ENCODE data around the gene MED29.

The MED29 gene

DNA sequence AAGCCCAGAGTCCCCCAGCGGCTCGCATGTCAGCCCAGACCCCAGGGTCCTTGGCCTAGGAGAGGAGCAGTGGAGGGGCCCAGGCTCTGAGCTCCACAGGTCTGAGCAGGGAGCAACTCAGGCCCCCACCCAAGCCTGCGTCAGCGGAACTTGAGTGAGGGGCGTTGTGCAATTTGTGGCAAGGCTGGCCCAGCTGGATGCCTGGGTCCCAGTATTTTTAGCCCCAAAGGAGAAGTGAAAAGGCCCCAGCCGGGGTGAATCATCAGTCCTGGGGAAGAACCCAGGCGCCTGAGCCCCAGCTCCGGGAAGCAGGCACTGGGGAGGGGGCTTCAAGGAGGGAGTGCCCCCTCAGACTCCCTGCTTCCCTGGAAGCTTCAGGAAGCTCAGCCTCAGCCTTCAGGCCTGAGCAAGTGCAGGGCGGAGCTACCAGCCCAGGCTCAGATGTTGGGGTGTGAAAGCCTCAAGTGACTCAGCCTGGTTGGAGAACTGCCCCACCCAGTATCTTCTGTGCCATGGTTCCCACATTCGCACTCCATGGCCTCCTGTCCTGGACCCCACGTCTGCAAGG lies 7.2 kb downstream of the MED29 start:
- DNase-seq (ENCODE audit: low spot score), result peak; percentile 82

DNA sequence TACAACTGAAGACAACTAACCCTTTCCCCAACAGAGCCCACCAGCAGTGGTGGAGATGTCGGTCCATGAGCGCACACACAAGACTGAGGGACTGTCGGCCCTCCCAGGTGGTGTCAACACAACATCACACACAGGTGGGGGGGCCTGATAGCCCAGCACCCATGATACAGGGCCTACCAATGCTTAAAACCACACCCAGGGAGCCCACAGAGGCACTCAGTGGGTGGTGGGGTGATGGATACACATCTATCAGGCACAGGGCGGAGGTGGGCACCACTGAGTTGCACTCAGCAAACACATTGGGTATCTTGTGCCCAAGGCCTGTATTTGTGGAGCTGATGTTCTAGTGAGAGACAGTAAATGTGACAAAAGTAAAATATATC lies 8.5 kb downstream of the MED29 start:
- no peak for DNase-seq (ENCODE audit: low spot score)

DNA sequence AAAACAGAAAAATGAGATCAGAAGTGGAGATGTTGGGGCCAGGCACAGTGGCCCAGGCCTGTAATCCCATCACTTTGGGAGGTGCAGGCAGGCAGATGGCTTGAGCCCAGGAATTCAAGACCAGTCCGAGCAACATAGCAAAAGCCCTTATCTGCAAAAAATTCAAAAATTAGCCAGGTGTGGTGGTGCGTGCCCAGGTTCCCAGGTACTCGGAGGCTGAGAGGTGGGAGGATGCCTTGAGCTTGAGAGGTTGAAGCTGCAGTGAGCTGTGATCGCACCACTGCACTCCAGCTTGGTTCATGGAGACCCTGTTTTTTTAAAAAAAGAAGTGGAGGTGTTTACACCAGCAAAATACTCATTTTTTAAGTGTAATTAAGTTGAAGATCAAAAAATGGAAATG lies 8.9 kb downstream of the MED29 start:
- DNase-seq (ENCODE audit: low spot score), result no peak

DNA sequence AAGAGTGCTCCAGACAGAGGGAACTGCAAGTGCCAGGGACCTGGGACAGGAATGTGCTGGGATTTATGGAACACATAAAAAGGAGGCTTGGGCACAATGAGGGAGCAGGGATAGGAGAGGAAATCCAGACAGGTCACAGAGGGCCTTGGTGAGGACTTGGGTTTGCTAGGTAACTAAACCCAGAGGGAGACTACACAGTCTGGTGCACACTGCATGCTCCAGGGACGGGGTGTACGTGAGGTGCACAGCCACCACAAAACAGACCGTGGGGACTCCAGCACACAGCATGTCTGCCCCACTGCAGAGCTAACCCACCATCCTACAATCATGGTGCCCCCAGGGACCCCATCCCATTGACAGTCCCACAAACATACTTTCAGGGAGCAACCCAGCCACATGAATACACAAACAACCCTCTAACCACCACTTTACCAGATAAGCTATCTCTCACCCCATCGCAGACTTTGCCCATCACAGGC lies 9.9 kb downstream of the MED29 start:
- DNase-seq (ENCODE audit: low spot score), result no peak

DNA sequence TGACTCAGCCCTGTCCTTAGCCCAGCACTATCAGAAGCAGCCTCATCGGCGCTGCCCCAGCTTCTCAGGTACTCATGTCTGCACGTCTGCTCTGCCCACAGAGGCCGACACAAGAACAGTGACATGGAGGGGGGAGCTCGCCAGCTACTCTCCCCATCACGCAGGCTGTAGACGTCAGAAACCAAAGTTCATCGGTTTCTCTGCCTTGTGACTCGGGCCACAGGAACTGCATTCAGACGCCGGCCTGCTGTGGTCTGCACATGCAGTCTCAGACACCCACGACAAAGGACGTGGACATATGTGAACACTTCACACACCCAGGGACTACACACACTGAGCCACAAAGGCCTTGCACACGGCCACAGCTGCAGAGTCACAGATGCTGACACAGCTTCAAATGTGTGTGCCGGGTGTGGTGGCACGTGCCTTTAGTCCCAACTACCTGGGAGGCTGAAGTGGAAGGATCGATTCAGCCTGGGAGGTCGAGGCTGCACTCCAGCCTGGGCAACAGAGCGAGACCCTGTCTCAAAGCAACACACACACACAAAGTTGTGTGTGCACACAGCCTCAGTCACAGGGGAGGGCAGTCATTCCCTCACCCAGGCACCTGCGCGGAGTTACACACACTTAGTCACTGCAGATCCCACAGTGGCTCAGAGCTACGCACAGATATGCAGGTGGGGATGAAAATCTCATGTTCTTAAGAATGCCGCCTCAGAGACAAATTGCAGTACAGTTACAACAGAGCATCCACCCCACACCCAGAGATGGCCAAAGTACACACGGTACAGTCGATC lies 10.6 kb downstream of the MED29 start:
- DNase-seq (ENCODE audit: low spot score), result peak; percentile 98

DNA sequence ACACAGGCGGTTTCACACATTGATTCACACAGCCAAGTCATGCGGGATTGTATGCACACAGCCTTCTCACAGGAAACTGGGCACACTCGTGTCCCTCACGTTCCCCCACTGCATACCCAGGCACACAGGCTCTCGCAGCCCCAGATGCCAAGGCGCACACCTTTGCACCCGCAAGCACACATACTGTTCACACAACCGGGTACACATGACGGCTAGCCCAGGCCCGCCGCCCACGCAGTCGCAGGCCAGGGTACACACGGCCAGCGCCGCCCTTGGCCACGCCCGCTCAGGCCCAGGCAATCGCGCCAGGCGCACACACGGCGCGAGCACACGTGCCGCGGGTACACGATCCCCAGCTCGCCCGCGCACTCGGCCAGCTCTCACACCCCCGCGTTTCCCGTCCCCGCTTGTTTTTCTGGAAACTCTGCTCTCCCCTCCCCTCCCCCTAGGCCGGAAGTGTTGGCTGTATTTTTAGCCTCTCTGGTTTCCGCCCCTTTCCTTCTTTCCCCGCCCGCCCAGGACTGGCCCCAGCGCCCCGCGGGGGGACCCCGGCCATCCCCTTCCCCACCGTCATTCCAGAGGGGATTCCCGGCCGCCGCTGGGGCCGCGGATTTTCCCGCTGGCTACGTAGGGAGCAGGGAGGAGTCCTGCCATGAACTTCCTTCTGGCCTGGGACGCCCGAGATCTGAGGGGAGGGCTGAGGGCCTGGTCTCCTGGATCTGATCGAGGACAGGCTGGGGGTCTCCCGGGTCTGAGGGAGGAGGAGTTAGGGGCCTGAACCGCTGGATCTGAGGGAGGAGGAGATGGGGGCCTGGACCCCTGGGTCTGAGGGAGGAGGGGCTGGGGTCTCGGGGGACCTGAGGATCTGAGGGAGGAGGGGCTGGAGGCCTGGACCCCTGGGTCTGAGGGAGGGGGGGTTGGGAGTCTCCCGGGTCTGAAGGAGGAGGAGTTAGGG lies 11.4 kb downstream of the MED29 start:
- DNase-seq (ENCODE audit: low spot score), result peak; percentile 91

DNA sequence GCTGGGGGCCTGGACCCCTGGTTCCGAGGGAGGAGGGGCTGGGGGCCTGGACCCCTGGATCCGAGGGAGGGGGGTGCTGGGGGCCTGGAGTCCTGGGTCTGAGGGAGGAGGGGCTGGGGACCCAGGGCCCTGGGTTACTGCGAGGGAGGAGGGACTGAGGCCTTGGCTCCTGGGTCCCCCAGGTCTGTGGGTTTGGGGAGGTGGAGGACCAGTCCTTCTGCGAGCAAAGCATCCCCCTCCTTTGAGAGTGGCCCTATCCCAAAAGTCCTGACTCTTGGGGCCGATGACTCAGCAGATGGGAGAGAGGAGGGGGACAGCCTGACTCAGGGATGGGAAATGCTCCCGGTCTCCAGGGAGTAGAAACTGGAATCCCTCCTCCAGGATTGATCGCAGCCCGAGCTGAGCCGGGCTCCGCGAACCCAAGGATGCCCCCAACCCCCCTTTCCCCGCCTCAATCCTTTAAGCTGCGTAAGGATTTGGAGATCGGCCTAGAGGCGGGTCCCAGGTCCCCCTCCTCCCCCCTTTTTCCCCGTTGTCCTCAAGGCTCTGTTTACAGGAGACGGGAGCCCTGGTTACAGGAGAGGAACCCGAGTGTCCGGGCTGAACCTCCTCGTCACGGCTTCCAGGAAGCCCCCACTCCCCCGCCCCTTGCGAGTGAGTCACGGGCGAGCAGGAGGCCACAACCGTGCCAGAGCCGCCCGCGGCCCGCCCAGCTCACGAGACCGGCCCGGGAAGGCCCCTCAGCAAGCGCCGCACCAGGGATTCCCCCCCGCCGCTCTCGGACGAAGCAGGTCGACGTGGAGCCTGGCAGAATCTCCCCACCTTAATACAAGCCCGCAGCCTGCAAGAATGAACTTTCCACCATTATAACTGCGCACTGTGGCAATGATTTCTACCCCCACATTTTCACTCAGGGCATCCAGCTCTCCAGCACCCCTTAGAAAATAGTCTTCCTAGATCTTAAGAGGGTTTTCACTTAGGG lies 12.4 kb downstream of the MED29 start:
- DNase-seq (ENCODE audit: low spot score), result peak; percentile 95

DNA sequence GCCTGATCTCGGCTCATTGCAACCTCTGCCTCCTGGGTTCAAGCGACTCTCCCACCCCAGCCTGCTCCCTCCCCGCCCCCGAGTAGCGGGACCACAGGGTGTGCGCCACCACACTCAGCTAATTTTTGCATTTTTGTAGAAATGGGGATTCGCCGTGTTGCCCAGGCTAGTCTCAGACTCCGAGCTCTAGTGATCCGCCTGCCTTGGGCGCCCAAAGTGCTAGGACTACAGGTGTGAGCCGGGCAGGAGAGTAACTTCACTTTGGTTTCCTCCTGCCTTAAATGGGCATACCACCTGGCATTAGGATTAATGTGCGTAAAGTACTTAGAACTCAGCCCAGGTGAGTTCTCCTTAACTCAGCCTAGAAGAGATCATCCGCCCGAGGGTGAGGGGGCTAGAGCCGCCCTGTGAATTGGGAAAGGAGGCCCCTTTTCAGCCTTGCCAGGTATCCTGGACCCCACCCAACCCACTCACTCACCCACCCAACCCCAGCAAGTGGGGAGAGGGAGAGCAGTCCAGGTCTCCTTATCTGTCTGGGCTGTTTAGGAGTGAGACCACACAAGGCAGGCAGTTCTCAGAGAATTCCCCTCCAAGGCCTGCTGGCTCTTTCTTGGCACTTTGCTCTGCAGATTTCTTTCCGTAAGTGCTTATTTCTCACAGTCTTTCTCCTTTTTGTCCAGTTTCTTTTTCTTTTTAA lies 14.2 kb downstream of the MED29 start:
- DNase-seq (ENCODE audit: low spot score), result no peak

DNA sequence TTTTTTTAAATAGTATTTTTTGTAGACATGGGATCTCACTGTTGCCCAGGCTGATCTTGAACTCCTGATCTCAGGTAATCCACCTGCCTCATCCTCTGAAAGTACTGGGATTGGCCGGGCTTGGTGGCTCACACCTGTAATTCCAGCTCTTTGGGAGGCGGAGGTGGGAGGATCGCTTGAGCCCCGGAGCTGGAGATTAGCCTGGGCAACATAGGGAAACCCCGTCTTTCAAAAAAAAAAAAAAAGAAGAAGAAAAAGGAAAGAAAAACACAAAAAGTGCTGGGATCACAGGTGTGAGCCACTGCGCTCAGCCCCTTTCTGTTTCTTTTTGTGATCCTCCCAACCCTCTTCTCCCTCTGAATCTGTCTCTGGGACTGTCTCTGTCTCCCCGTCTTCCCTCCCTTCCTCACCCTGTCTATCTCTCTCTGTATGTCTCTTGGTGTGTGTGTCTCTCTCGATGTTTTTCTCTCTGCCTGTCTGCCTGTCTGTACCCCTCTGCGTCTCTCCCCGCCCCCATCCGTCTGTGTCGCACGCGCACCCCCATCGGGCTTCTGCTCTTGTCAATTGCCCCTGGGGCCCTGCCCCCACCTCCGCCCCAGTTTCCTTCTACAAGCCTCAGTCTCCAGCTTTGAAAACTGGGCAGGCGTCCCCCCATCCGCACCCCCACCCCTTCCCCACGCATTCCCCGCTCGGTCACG lies 14.9 kb downstream of the MED29 start:
- DNase-seq (ENCODE audit: low spot score), result peak; percentile 59

DNA sequence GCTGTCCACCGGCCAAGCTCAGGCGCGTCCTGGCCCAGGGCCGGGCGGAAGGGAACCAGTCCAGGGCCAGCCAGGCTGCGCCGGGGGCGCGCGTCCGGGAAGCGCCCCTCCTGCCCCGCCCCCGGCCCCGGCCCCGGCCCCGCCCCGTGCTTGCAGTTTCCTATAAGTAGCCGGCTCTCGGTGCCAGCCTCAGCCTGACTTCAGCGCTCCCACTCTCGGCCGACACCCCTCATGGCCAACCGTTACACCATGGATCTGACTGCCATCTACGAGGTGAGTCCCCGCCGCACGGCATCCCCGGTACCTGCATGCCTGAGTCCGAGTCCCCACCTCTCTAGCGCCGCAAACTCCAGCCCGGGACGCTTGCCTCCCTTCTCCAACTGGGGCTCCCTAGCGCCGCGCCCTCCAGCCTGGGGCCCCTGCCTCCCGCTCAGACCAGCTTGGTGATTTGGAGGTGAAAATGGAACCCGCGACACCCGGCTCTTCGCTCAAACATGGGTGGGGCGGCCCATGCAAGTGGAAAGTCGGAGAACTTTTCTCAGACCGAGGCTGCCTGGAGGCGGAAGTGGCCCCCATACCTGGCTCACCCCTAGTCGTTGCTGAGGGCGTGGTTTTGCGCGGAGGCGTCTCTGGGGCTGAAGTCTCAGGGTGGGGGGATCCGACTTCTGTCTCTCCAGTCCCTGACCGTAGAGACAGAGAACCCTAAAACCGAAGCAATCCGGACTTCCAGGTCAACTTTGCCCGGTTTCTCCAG lies 15.7 kb downstream of the MED29 start, which contains the start of gene ZFP36:
Gene ZFP36 (plus strand): TSS at position 192 of the 754 bp plus-strand sequence. CDS start 58 bp downstream, at position 250.
- DNase-seq (ENCODE audit: low spot score), result peak; percentile 93

DNA sequence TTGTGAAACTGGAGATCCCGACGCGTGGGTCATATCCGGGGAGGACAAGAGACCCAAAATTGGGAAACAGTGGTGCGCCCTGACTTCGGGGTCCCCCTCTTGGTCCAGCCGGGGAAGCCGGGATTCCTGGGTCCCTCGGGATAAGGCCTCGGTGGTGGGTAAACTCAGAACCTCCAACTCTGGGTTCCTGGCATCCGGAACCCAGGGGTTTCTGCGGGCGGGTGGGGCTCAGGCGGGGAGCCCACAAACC lies 16.2 kb downstream of the MED29 start:
- DNase-seq (ENCODE audit: low spot score), result no peak

DNA sequence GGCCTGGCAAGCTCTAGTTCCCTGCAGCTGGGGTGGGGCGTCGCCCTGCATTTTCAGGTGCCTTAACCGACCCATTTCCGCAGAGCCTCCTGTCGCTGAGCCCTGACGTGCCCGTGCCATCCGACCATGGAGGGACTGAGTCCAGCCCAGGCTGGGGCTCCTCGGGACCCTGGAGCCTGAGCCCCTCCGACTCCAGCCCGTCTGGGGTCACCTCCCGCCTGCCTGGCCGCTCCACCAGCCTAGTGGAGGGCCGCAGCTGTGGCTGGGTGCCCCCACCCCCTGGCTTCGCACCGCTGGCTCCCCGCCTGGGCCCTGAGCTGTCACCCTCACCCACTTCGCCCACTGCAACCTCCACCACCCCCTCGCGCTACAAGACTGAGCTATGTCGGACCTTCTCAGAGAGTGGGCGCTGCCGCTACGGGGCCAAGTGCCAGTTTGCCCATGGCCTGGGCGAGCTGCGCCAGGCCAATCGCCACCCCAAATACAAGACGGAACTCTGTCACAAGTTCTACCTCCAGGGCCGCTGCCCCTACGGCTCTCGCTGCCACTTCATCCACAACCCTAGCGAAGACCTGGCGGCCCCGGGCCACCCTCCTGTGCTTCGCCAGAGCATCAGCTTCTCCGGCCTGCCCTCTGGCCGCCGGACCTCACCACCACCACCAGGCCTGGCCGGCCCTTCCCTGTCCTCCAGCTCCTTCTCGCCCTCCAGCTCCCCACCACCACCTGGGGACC lies 16.6 kb downstream of the MED29 start:
- peak; percentile 65 for DNase-seq (ENCODE audit: low spot score)

DNA sequence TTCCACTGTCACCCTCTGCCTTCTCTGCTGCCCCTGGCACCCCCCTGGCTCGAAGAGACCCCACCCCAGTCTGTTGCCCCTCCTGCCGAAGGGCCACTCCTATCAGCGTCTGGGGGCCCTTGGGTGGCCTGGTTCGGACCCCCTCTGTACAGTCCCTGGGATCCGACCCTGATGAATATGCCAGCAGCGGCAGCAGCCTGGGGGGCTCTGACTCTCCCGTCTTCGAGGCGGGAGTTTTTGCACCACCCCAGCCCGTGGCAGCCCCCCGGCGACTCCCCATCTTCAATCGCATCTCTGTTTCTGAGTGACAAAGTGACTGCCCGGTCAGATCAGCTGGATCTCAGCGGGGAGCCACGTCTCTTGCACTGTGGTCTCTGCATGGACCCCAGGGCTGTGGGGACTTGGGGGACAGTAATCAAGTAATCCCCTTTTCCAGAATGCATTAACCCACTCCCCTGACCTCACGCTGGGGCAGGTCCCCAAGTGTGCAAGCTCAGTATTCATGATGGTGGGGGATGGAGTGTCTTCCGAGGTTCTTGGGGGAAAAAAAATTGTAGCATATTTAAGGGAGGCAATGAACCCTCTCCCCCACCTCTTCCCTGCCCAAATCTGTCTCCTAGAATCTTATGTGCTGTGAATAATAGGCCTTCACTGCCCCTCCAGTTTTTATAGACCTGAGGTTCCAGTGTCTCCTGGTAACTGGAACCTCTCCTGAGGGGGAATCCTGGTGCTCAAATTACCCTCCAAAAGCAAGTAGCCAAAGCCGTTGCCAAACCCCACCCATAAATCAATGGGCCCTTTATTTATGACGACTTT lies 17.4 kb downstream of the MED29 start:
- peak; percentile 58 for DNase-seq (ENCODE audit: low spot score)

DNA sequence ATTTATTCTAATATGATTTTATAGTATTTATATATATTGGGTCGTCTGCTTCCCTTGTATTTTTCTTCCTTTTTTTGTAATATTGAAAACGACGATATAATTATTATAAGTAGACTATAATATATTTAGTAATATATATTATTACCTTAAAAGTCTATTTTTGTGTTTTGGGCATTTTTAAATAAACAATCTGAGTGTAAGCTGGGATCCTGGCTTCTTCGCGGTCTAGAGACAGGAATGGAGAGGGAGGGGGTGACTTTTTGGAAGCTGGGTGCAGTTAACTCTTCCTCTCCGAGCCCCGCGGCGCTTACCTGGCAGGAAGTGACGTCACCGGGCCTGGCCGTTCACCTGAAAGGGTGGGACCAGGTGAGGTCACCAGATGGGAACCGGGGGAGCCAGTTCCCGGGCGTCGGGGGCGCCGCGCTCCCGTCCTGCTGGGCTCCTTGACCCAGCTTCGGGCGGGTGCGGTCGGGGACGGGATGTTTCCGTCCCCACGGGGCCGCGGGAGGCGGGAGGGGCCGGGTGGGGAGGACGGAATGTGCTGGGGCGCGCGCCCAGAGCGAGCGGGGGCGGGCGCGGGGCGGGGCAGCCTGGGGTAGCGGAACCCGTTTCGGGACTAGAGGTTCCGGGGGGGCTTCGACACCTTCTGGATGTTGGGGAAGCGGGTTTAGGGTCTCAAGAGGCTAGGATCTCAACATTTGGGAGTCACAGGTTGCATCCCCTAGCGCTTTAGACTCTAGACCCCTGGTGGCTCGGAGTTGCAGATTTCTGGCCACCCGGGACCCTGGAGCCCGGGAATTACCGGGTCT lies 18.2 kb downstream of the MED29 start:
- DNase-seq (ENCODE audit: low spot score), result peak; percentile 99

DNA sequence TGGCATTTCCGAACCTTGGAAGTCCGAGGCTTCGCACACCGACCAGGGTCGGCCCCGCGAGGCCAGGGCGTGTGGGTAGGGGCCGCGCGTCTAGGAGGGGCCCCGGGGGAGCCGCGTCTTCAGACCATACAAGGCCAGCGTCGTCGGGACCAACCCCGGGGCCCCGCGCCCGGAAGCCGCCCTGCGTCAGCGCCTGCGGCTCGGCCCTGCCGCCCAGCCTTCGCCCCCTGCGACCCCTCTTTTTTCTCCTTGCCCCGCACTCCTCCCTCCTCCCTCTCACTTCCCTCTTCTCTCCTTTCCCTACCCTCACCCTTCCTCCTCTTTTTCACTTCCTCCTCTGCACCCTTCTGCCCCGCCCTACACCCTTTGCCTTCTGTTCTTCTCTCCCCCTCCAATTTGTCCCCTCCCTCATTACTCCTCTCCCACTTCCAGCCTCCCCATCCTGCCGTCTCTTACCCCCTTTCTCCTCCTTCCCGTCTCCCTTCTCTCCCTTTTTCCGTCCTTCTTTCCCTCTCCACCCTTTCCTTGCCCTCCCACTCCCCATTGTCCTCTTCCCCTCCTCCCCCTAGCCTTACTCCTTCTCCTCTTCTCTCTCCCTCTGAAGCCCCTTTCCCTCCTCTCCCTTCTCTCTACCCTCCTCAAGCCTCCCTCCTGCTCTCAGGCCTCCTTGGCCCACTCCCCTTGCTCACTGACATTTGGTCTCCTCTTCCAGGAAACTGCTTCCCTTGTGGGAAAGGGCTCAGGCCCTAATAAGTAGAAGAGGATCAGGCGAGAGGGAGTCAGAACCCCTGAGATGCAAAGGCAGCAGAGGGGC lies 19.0 kb downstream of the MED29 start:
- DNase-seq (ENCODE audit: low spot score), result peak; percentile 54

DNA sequence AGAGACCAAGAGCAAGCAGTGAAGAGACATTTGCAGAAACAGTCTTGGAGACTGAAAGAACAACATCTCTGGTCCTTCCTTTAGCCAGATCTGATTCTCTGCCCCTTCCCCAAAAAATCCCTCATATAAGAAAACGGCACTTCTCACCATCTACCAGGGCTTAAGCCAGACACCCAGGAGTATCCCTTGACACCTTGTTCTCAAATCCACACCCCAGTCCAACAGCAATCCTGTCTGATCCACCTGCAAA lies 19.6 kb downstream of the MED29 start:
- no peak for DNase-seq (ENCODE audit: low spot score)

Data from SW480 (cell line).